Chondrocyte (in vitro differentiated cells): ENCODE measurements around the gene CDYL. TPM values are rescaled to one million over a fixed set of nuclear protein-coding genes. Genes with fewer than 3 reads are reported as not detected.

Experiments
- DNase-seq: peaks from one replicate; pipeline ENCODE4 v3.0.0; 2021; ENCODE audit warnings: mixed read lengths, low spot score
- H3K27ac Mint-ChIP-seq: one replicate; pipeline ENCODE4 v1.8.0; 2021; ENCODE audit warnings: mild to moderate bottlenecking, moderate library complexity, mixed read lengths; ENCODE audit not compliant: unreplicated experiment
- H3K27me3 Mint-ChIP-seq: 2 replicates; pipeline ENCODE4 v1.8.0; 2021; ENCODE audit warnings: low read depth, mixed read lengths
- H3K36me3 Mint-ChIP-seq: 2 replicates; pipeline ENCODE4 v1.8.0; 2021; ENCODE audit warnings: low read depth, mixed read lengths
- H3K4me1 Mint-ChIP-seq: 2 replicates; pipeline ENCODE4 v1.8.0; 2021; ENCODE audit warnings: low read depth, mild to moderate bottlenecking, mixed read lengths
- H3K4me3 Mint-ChIP-seq: one replicate; pipeline ENCODE4 v1.8.0; 2021; ENCODE audit warnings: mild to moderate bottlenecking, moderate library complexity, mixed read lengths; ENCODE audit not compliant: unreplicated experiment
- H3K9me3 Mint-ChIP-seq: 2 replicates; pipeline ENCODE4 v1.8.0; 2021; ENCODE audit warnings: low read depth, mixed read lengths
- total RNA-seq: library from RNA; stranded (reverse); gene quantifications from 3 replicates; pipeline ENCODE4 v1.2.1, GENCODE V29; 2021
- TF ChIP-seq, protein P1 (sequence below): fragments of 200-600 bp; sonication (generic); IDR thresholded peaks from 2 replicates; pipeline ENCODE4 v1.5.0; 2021; ENCODE audit warnings: antibody characterized with exemption, mild to moderate bottlenecking, moderate library complexity

The CDYL gene
- total RNA-seq, 1 donor from 2014 or later = 63.7 TPM

DNA sequence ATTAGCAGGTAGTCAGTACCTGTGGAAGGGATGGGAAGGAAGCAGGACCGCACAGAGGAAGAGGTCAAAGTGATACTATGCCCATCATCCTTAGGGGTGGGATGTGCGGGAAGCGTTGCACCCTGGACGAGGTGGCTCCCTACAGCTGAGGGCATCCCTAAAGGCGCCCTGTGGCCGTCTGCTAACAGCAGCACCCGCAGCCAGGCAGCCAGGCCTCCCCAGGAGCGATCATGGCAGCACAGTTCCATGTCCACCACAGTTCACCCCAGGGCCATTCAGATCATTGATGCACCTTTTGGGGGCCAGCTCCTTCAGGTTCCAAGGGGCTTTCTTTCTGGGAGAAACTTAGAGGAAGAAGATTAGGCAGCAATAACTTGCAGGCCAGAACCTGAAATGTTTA is 168.1 kb downstream of the CDYL start:
- no peak for DNase-seq
- Mint-ChIP-seq H3K4me1 (peaks cover 26% of the 10 kb centered on the region), H3K4me3 (no peak overlapping the region), H3K36me3 (peaks cover 9% of the 10 kb centered on the region), H3K9me3 (no peaks in the 10 kb centered on the region), H3K27me3 (no peaks in the 10 kb centered on the region), H3K27ac (no peak overlapping the region)
- TF ChIP-seq, protein P1, sequence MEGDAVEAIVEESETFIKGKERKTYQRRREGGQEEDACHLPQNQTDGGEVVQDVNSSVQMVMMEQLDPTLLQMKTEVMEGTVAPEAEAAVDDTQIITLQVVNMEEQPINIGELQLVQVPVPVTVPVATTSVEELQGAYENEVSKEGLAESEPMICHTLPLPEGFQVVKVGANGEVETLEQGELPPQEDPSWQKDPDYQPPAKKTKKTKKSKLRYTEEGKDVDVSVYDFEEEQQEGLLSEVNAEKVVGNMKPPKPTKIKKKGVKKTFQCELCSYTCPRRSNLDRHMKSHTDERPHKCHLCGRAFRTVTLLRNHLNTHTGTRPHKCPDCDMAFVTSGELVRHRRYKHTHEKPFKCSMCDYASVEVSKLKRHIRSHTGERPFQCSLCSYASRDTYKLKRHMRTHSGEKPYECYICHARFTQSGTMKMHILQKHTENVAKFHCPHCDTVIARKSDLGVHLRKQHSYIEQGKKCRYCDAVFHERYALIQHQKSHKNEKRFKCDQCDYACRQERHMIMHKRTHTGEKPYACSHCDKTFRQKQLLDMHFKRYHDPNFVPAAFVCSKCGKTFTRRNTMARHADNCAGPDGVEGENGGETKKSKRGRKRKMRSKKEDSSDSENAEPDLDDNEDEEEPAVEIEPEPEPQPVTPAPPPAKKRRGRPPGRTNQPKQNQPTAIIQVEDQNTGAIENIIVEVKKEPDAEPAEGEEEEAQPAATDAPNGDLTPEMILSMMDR = no peak

DNA sequence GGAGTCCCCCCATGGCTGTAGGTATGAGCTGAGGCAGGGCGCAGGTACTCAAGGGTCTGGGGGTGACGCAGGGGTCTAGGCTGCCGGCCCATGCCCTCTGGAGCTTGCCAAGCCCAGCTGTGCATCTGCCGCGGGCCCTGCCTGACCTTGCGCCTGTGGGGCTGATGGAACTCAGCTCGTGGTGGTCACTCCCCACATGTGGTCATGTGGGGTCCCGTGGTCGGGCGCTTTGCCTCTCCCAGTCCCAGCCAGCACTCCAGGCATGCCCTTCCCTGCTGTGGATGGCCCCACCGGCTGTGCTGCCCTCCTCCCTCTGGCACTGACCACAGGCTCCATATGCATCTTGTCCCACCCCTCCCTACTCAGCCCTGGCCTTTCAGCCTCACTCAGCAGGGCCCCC is 170.3 kb downstream of the CDYL start:
- Mint-ChIP-seq H3K27me3 (no peaks in the 10 kb centered on the region), H3K9me3 (no peaks in the 10 kb centered on the region), H3K4me3 (no peak overlapping the region), H3K4me1 (peaks cover 32% of the 10 kb centered on the region), H3K27ac (no peak overlapping the region), H3K36me3 (peaks cover 12% of the 10 kb centered on the region)
- no peak for DNase-seq
- TF ChIP-seq, protein P1 = no peak

- Mint-ChIP-seq H3K27me3 (no peaks in the 10 kb centered on the region), H3K27ac (no peak overlapping the region), H3K4me1 (peaks cover 20% of the 10 kb centered on the region), H3K36me3 (peaks cover 12% of the 10 kb centered on the region), H3K4me3 (no peak overlapping the region), H3K9me3 (no peaks in the 10 kb centered on the region)
- DNase-seq = no peak
- TF ChIP-seq, protein P1 = no peak
These were observed 171.5 kb downstream of the CDYL start for GRCh38 chr6:4947716-4948115.

GRCh38 chr6:4948781-4949450 is 172.7 kb downstream of the CDYL start:
- H3K9me3 Mint-ChIP-seq = no peaks in the 10 kb centered on the region
- no peak overlapping the region for H3K27ac Mint-ChIP-seq
- DNase-seq = no peak
- H3K36me3 Mint-ChIP-seq = peaks cover 16% of the 10 kb centered on the region
- H3K27me3 Mint-ChIP-seq = no peaks in the 10 kb centered on the region
- no peak overlapping the region for H3K4me3 Mint-ChIP-seq
- TF ChIP-seq, protein P1 = no peak
- H3K4me1 Mint-ChIP-seq = peaks cover 9% of the 10 kb centered on the region

DNA sequence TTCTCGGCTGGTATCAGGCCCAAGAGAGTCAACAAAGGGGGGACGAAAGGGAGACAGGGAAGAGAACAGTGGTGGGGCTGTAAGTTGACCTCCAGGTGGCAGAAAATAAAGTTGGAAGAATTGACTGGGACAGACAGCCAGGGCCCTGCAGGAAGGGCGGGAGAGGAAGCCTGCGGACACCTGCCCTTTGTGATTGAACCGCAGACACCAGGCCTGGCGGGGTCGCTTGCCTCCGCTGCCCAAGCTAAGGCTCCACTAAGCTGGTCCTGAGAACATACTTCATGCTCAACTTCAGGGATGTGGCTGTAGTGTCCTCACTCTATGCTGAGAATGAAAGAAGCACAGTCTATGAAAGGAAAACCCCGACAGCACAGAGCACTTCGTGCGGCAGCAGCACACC is 173.9 kb downstream of the CDYL start:
- DNase-seq = no peak
- Mint-ChIP-seq H3K27me3 (no peaks in the 10 kb centered on the region), H3K4me3 (no peak overlapping the region), H3K27ac (no peak overlapping the region), H3K9me3 (no peaks in the 10 kb centered on the region), H3K4me1 (peaks cover 9% of the 10 kb centered on the region), H3K36me3 (peaks cover 15% of the 10 kb centered on the region)
- TF ChIP-seq, protein P1 = no peak
